MM.1S (cell line): ENCODE results near the gene DVL1.

Source experiments
- DNase-seq: peaks from one replicate; pipeline ENCODE4 v3.0.0-alpha.2; 2015
- H2AFZ ChIP-seq: fragments of 300-600 bp; sonication (generic); 2 replicates; pipeline ENCODE4 v1.6.0; 2016; ENCODE audit warnings: antibody characterized with exemption, low read length
- H3F3A ChIP-seq: fragments of 300-600 bp; sonication (generic); 2 replicates; pipeline ENCODE4 v1.6.1; 2016; ENCODE audit warnings: mild to moderate bottlenecking, antibody characterized with exemption, low read length, moderate library complexity, mixed read lengths; ENCODE audit not compliant: insufficient read depth
- H3K27ac ChIP-seq: fragments of 300-600 bp; sonication (generic); 2 replicates; pipeline ENCODE4 v1.5.1; 2016; ENCODE audit warnings: mild to moderate bottlenecking, low read length
- H3K27me3 ChIP-seq: fragments of 300-600 bp; sonication (generic); replicated peaks from 2 replicates; pipeline ENCODE4 v1.6.0; 2016; ENCODE audit warnings: low read length; ENCODE audit not compliant: insufficient read depth
- H3K36me3 ChIP-seq: fragments of 300-600 bp; sonication (generic); replicated peaks from 2 replicates; pipeline ENCODE4 v1.6.1; 2016; ENCODE audit warnings: mild to moderate bottlenecking, low read length, mixed read lengths; ENCODE audit not compliant: insufficient read depth
- H3K4me1 ChIP-seq: fragments of 300-600 bp; sonication (generic); 2 replicates; pipeline ENCODE4 v1.6.1; 2016; ENCODE audit warnings: low read length, mixed read lengths
- H3K4me2 ChIP-seq: fragments of 300-600 bp; sonication (generic); 2 replicates; pipeline ENCODE4 v1.6.0; 2016; ENCODE audit warnings: low read depth, low read length
- H3K4me3 ChIP-seq: fragments of 300-600 bp; sonication (generic); 2 replicates; pipeline ENCODE4 v1.5.1; 2016; ENCODE audit warnings: low read length, mixed read lengths
- H3K79me2 ChIP-seq: fragments of 300-600 bp; sonication (generic); 2 replicates; pipeline ENCODE4 v1.6.1; 2016; ENCODE audit warnings: mixed run types, low read length, mixed read lengths
- H3K9ac ChIP-seq: fragments of 300-600 bp; sonication (generic); 2 replicates; pipeline ENCODE4 v1.6.1; 2016; ENCODE audit warnings: low read length, mixed read lengths
- H3K9me2 ChIP-seq: fragments of 300-600 bp; sonication (generic); replicated peaks from 2 replicates; pipeline ENCODE4 v1.6.1; 2016; ENCODE audit warnings: mild to moderate bottlenecking, low read length, mixed read lengths; ENCODE audit not compliant: insufficient read depth
- H3K9me3 ChIP-seq: fragments of 300-600 bp; sonication (generic); replicated peaks from 2 replicates; pipeline ENCODE4 v1.6.1; 2016; ENCODE audit warnings: mild to moderate bottlenecking, low read length, mixed read lengths; ENCODE audit not compliant: insufficient read depth
- H4K20me1 ChIP-seq: fragments of 300-600 bp; sonication (generic); 2 replicates; pipeline ENCODE4 v1.6.1; 2016; ENCODE audit warnings: mild to moderate bottlenecking, low read length, moderate library complexity, mixed read lengths; ENCODE audit not compliant: insufficient read depth
- EZH2 ChIP-seq: fragments of 300-600 bp; sonication (generic); optimal IDR thresholded peaks from 2 replicates; pipeline ENCODE3; 2017; ENCODE audit warnings: low read depth, mild to moderate bottlenecking, antibody characterized with exemption, low read length, mixed read lengths
- EZH2phosphoT487 ChIP-seq: fragments of 300-600 bp; sonication (generic); IDR thresholded peaks from 2 replicates; pipeline ENCODE4 v1.6.1; 2018; ENCODE audit warnings: antibody characterized with exemption, low read length
- TF ChIP-seq, protein P1 (sequence below): fragments of 300-600 bp; sonication (generic); IDR thresholded peaks from 2 replicates; pipeline ENCODE4 v1.5.1; 2016; ENCODE audit warnings: antibody characterized with exemption, low read length, mixed read lengths

The DVL1 gene

DNA sequence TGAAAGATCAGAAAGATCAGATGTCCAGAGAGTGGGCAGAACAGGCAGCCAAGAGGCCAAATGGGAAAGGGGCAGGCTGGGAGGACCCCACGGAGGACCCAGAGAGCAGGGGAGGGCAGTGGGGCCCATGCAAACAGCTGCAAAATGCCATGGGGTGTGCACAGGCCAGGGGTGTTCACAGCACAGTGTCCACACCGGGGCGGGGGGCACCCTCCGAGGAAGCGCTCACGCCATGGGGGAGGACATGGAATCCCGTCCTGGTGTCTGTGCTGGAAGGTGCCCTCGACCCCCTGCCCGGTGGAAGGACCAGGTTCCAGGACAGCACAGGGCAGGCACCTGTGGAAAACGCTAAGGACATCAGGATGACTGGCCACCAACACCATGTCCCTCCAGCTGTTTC is 26.3 kb downstream of the DVL1 start:
- Histone ChIP-seq H3K9me3 (no peaks in the 10 kb centered on the region), H3K4me3 (no peak overlapping the region), H3K36me3 (no peaks in the 10 kb centered on the region), H2AFZ (no peak overlapping the region), H3K9ac (no peak overlapping the region), H3K4me1 (peaks cover 3% of the 10 kb centered on the region; the same call in 1 of the 2 replicates), H3K27me3 (no peaks in the 10 kb centered on the region), H4K20me1 (peaks cover 12% of the 10 kb centered on the region; the same call in 1 of the 2 replicates), H3K4me2 (peak overlapping the region; percentile 66; the same call in 1 of the 2 replicates), H3K79me2 (peaks cover 80% of the 10 kb centered on the region), H3K9me2 (no peaks in the 10 kb centered on the region), H3F3A (0 out of 2 replicates have a peak, but pooled peaks cover 6% of the 10 kb centered on the region), H3K27ac (no peak overlapping the region)
- TF ChIP-seq EZH2 (no peak), EZH2phosphoT487 (no peak)
- TF ChIP-seq, protein P1, sequence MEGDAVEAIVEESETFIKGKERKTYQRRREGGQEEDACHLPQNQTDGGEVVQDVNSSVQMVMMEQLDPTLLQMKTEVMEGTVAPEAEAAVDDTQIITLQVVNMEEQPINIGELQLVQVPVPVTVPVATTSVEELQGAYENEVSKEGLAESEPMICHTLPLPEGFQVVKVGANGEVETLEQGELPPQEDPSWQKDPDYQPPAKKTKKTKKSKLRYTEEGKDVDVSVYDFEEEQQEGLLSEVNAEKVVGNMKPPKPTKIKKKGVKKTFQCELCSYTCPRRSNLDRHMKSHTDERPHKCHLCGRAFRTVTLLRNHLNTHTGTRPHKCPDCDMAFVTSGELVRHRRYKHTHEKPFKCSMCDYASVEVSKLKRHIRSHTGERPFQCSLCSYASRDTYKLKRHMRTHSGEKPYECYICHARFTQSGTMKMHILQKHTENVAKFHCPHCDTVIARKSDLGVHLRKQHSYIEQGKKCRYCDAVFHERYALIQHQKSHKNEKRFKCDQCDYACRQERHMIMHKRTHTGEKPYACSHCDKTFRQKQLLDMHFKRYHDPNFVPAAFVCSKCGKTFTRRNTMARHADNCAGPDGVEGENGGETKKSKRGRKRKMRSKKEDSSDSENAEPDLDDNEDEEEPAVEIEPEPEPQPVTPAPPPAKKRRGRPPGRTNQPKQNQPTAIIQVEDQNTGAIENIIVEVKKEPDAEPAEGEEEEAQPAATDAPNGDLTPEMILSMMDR, result no peak
- DNase-seq, result no peak

DNA sequence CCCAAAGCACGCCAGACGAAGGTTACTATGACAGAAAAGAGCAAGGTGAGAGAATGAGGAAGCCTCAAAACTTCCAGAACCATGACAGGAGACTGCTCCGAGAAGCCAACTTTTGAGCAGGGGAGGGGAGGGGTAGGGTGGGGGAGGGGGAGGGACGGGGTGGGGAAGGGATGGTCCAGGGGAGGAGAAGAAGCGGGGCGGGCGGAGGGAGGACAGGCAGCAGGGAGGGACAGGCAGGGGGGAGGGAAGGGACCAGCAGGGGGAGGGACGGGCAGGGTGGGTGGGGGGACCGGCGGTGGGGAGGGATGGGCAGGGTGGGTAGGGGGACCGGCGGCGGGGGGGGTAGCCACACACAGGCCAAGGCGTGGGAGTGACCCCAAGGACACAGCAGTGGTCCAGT is 26.8 kb downstream of the DVL1 start:
- no peak overlapping the region for H2AFZ ChIP-seq
- H3K9me3 ChIP-seq, result no peaks in the 10 kb centered on the region
- peaks cover 82% of the 10 kb centered on the region for H3K79me2 ChIP-seq
- peaks cover 9% of the 10 kb centered on the region; the same call in 1 of the 2 replicates for H3F3A ChIP-seq
- TF ChIP-seq EZH2phosphoT487 (no peak), EZH2 (no peak)
- TF ChIP-seq, protein P1, result no peak
- H3K36me3 ChIP-seq, result 0 out of 2 replicates have a peak, but pooled peaks cover 3% of the 10 kb centered on the region
- no peak overlapping the region for H3K4me2 ChIP-seq
- H4K20me1 ChIP-seq, result peaks cover 12% of the 10 kb centered on the region; the same call in 1 of the 2 replicates
- H3K9ac ChIP-seq, result no peak overlapping the region
- no peaks in the 10 kb centered on the region for H3K27me3 ChIP-seq
- no peaks in the 10 kb centered on the region for H3K9me2 ChIP-seq
- no peak for DNase-seq
- H3K4me3 ChIP-seq, result no peak overlapping the region
- H3K4me1 ChIP-seq, result peaks cover 3% of the 10 kb centered on the region; the same call in 1 of the 2 replicates
- no peak overlapping the region for H3K27ac ChIP-seq

DNA sequence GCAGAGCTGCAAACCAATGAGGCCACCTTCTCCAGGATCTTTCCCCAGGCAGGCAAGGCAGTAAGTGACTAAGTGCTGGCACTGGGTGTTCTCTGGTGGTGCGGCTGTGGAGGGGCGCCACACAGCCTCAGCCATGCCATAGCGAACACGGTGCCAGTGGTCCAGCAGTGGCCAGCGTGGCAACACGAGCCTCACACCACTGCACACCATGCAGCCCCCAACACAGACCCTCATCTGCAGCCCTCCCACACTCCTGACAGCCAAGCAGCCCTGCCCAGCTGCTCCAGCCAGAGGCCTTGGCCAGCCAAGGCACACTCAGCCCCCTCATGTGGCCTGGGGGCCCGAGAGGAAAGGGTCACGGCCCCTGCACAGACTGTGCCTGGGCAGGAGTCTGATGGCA is 27.7 kb downstream of the DVL1 start:
- Histone ChIP-seq H3K79me2 (peaks cover 77% of the 10 kb centered on the region), H3F3A (peaks cover 11% of the 10 kb centered on the region; the same call in 1 of the 2 replicates), H4K20me1 (peaks cover 12% of the 10 kb centered on the region; the same call in 1 of the 2 replicates), H2AFZ (no peak overlapping the region), H3K9ac (no peak overlapping the region), H3K27me3 (no peaks in the 10 kb centered on the region), H3K4me3 (no peak overlapping the region), H3K4me1 (peaks cover 3% of the 10 kb centered on the region; the same call in 1 of the 2 replicates), H3K4me2 (no peak overlapping the region), H3K9me3 (no peaks in the 10 kb centered on the region), H3K27ac (no peak overlapping the region), H3K9me2 (no peaks in the 10 kb centered on the region), H3K36me3 (0 out of 2 replicates have a peak, but pooled peaks cover 5% of the 10 kb centered on the region)
- TF ChIP-seq EZH2phosphoT487 (no peak), EZH2 (no peak)
- TF ChIP-seq, protein P1, result no peak
- no peak for DNase-seq
